Mononuclear cell (primary cell): ENCODE data around the gene ARID5B. TPM values are rescaled to one million over a fixed set of nuclear protein-coding genes. Genes with fewer than 3 reads are reported as not detected.
"Not testable (repeated sequence)": the region's sequence is repeated elsewhere in the genome, so short reads cannot be mapped to it uniquely, and the experiment has no call there.

ENCODE experiments used
- H3K27me3 ChIP-seq: 2 replicates; pipeline ENCODE4 v1.6.0; 2011; ENCODE audit warnings: low read length, control low read depth; ENCODE audit not compliant: insufficient read depth
- H3K4me1 ChIP-seq: 2 replicates; pipeline ENCODE4 v1.5.1; 2011; ENCODE audit warnings: mild to moderate bottlenecking, low read length, control low read depth; ENCODE audit not compliant: insufficient read depth
- H3K4me3 ChIP-seq: 2 replicates; pipeline ENCODE4 v1.5.1; 2011; ENCODE audit warnings: mild to moderate bottlenecking, low read length, moderate library complexity
- H3K9me3 ChIP-seq: 2 replicates; pipeline ENCODE4 v1.5.1; 2011; ENCODE audit warnings: low read depth, mild to moderate bottlenecking, control low read depth, low read length
- total RNA-seq: library from RNA; depleted of rRNA; stranded (reverse); fragments of >200 nt; gene quantifications from one replicate; pipeline ENCODE4 v1.2.3, GENCODE V29; 2012

The ARID5B gene
- total RNA-seq, 1 donor, result 52.9 TPM

DNA sequence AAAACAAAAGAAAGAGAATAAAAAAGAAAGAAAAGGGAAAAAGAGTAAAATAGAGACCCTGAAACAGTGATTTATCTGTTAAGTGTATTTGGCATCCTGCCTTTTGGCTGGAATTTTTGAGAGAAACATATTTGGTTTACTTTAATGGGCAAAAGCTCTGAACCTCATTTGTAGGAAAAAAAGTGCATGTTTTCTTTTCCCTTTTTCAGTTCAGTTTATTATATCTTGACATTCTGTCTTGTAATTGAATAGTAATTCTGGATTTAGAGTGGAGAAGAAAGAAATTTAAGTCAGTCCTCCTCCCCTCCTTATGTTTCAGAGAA, 69.5 kb downstream of the ARID5B start:
- no peak overlapping the region for H3K4me3 ChIP-seq
- H3K9me3 ChIP-seq, result no peaks in the 10 kb centered on the region
- H3K4me1 ChIP-seq, result peaks cover 13% of the 10 kb centered on the region
- H3K27me3 ChIP-seq, result no peaks in the 10 kb centered on the region

DNA sequence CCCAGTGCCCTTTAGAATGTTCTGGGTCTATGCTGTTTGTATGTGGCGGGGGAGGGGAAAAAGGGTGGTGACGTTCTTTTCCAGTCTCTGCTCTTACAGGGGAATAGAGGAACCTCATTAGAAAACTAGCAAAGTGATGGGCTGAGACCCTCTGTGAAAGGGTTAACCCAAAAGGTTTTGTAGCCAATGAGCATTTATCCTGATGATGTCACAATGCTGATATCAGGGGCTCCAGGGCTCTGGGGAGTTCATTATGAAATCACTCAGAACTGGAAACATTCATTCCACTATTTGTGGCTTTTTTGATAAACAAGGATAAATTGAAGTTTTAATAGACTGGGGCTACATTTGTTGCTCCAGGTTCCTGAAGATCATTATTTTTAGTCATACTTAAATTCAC, 71.7 kb downstream of the ARID5B start:
- Histone ChIP-seq H3K9me3 (no peaks in the 10 kb centered on the region), H3K27me3 (no peaks in the 10 kb centered on the region), H3K4me3 (no peak overlapping the region), H3K4me1 (peaks cover 7% of the 10 kb centered on the region)

DNA sequence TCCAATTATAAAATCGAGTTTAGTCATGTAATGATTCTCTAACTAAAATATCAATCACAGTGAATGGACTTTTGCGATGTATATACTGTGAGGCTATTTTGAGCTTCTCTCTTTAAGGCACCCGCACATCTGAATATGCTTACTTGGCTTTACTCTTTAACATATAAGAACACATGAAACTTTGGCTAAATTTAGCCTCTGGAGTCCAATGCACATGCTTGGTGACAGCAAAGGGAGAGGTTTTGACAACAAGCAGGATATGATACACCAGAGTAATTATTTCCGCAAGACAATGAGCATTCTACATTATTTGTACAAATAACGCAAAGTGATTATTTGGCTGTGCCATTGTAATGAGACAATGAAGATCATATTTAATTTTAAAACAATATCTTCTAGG, 72.4 kb downstream of the ARID5B start:
- Histone ChIP-seq H3K9me3 (no peaks in the 10 kb centered on the region), H3K27me3 (no peaks in the 10 kb centered on the region)

DNA sequence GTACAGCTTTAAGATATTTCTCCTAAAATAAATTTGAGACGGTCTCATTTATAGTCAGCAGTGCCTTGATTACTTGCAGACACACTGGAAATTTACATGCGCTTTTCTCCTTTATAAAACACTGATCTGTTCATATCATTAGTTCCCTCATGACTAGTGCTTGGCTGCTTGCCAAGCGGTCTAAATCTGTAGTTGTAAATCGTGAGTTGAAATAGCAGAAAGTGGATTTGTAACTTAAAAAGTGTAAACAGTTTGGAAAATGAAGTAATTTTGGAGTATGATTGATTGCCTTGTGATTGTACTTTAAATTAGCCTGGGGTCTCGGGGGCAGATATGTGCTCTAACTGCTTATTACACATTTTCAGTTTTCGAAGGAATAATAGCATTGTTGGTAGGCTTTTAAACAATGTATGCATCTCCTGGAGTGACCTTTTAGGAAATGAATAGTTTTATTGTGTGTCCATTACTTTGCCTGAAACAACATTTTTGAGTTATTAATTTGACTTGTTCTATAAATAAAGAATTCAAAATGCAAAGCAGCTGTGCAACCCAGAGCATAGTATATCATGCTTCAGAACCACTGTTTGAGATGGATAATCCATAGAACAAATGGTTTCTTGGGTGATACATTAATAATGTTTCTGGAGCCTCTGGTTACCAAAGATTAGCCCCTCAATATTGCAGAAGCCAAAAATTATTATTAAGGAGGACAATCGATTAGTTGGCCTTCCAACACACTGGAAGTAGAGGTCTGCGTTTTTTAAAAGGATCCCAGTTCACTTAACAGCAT, 73.3 kb downstream of the ARID5B start:
- H3K9me3 ChIP-seq, result no peaks in the 10 kb centered on the region
- H3K27me3 ChIP-seq, result no peaks in the 10 kb centered on the region
- peaks cover 17% of the 10 kb centered on the region for H3K4me1 ChIP-seq
- H3K4me3 ChIP-seq, result no peak overlapping the region

More for the DNA sequence above, 72.4 kb downstream of the ARID5B start:
- Histone ChIP-seq H3K4me1 (peaks cover 10% of the 10 kb centered on the region), H3K4me3 (no peak overlapping the region)

DNA sequence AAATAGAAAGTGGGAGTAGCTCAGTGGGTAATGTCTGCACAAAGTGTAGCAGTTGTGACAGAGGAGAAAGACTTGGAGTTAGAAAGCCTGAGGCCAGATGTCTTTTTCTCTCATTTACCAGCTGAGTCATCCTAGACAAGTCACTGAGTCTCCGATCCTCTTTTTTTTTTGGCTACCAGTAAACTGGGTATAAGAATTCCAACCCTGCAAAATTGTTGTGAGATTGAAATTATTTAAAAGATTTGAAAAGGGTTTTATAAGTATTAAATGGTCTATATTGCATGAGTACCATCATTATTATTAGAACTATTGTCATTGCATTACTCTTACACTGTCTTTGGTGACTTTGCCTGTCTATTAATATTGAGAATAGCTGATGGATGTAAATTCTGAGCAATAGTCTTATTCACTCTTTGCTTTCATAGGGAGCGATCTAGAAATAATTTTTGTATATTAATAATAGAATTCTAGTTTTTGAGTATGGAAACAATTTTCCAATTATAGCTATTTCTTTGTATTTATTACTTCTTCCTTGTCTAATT, 74.0 kb downstream of the ARID5B start:
- H3K4me1 ChIP-seq, result peaks cover 17% of the 10 kb centered on the region
- no peaks in the 10 kb centered on the region for H3K9me3 ChIP-seq

DNA sequence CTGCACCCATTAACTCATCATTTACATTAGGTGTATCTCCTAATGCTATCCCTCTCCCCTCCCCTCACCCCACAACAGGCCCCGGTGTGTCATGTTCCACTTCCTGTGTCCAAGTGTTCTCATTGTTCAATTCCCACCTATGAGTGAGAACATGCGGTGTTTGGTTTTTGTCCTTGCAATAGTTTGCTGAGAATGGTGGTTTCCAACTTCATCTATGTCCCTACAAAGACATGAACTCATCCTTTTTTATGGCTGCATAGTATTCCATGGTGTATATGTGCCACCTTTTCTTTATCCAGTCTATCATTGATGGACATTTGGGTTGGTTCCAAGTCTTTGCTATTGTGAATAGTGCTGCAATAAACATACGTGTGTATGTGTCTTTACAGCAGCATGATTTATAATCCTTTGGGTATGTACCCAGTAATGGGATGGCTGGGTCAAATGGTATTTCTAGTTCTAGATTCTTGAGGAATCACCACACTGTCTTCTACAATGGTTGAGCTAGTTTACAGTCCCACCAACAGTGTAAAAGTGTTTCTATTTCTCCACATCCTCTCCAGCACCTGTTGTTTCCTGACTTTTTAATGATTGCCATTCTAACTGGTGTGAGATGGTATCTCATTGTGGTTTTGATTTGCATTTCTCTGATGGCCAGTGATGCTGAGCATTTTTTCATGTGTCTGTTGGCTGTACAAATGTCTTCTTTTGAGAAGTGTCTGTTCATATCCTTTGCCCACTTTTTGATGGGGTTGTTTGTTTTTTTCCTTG, 75.6 kb downstream of the ARID5B start:
- not testable (repeated sequence) for H3K27me3 ChIP-seq
- H3K4me1 ChIP-seq, result peaks cover 17% of the 10 kb centered on the region

More for the DNA sequence above, 74.0 kb downstream of the ARID5B start:
- Histone ChIP-seq H3K4me3 (no peak overlapping the region), H3K27me3 (no peaks in the 10 kb centered on the region)

DNA sequence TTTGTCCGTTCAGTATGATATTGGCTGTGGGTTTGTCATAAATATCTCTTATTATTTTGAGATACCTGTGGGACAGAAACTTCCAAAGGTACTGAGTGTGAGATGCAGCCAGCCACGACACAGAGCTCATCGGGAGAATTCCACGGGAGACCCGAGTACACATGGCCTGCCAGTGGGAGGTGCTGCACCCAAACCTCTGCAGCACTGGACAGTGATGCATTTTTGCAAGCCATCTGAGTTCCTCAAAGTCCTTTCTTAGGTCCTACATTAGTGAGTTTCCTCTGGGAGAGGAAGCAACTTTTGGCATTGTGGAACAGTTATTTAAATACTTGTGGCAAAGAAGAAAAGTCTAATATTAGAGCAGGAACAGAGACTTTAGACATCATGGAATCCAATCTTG, 77.5 kb downstream of the ARID5B start:
- H3K9me3 ChIP-seq, result no peaks in the 10 kb centered on the region
- no peak overlapping the region for H3K4me3 ChIP-seq
- peaks cover 17% of the 10 kb centered on the region for H3K4me1 ChIP-seq
- H3K27me3 ChIP-seq, result no peaks in the 10 kb centered on the region

More for the DNA sequence above, 75.6 kb downstream of the ARID5B start:
- H3K4me3 ChIP-seq, H3K9me3 ChIP-seq: not testable (repeated sequence)

DNA sequence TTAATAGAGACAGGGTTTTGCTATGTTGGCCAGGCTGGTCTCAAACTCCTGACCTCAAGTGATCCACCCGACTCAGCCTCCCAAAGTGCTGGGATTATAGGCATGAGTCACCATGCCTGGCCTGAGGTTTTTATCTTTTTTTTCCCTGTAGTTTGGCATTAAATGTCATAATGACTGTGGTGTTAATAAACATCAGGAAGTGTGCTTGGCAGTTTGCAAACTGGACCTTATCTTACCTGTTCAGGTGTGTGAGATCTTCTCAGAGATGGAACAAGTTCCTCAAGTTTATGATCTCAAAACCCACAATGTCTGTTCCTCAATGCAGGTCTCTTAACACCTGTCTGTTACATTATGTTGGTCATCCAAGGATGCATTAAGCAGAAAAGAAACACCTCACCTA, 80.0 kb downstream of the ARID5B start:
- Histone ChIP-seq H3K9me3 (no peaks in the 10 kb centered on the region), H3K4me3 (no peak overlapping the region), H3K27me3 (no peaks in the 10 kb centered on the region), H3K4me1 (peaks cover 17% of the 10 kb centered on the region)

DNA sequence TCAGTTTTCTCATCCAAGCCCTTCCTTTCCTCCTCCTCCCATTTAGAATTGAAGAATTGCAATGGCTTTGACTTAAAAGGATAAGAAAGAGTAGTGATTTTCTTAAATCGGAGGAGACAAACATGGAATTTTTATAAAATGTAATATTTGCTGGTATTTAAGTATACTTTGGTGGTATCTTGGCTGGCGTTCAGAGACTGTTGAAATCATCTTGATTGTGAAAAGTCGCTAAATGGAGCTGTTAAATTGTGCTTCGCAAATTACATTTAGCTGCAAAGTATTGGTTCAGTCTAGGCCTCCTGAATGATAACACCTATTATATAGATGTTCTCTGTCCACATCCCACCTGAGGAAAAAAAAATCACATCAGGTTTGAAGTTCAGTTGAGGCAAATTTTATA, 81.8 kb downstream of the ARID5B start:
- Histone ChIP-seq H3K9me3 (no peaks in the 10 kb centered on the region), H3K27me3 (no peaks in the 10 kb centered on the region), H3K4me1 (peaks cover 31% of the 10 kb centered on the region), H3K4me3 (no peak overlapping the region)

DNA sequence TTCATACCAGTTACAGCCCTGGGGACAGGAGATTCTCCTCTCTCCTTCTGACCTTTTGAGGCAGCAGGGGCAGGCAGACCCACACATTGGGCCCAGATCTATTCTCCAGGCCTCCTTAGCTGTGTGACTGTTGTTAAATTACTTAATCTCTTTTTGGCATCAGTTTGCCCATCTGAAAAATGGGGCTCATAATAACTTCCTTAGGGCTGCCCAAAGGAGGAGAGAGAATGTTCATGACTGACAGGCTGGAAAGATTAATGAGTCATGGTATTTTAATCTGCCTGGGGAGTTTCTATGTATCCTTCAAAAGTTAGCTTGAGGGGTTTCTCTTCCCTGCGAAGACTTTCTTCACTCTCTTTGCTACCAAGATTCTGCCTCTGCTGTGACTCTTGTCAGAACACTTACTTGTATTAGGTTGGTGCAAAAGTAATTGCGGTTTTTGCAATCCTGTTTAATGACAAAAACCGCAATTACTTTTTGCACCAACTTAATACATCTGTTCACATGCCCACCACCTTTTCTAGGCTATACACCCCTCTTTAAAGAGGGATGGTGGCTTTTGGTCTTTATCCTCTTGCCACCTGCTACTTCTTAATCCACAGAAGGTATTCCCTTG, 83.4 kb downstream of the ARID5B start:
- H3K4me1 ChIP-seq, result peaks cover 26% of the 10 kb centered on the region
- H3K9me3 ChIP-seq, result no peaks in the 10 kb centered on the region
- H3K27me3 ChIP-seq, result no peaks in the 10 kb centered on the region
- no peak overlapping the region for H3K4me3 ChIP-seq

DNA sequence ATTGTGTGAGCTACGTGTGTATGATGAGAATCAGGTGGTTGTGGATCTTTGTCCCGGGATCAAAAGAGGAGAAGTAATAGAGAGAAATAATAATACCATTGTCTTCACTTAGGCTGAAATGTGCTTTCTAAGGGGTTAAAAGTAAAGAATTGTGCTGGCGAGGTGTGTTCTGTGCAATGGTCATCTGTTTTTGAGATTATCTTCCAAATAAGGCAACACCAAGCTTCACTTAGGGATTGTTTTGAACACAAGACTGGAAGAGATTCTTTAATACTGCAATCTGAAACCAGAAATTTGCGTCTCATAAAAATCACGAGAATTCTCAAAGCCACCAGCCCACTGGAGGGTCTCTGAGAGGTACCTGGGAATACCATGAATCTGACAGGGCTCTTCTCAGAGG, 84.2 kb downstream of the ARID5B start:
- Histone ChIP-seq H3K27me3 (no peaks in the 10 kb centered on the region), H3K4me1 (peaks cover 32% of the 10 kb centered on the region), H3K9me3 (no peaks in the 10 kb centered on the region), H3K4me3 (no peak overlapping the region)

DNA sequence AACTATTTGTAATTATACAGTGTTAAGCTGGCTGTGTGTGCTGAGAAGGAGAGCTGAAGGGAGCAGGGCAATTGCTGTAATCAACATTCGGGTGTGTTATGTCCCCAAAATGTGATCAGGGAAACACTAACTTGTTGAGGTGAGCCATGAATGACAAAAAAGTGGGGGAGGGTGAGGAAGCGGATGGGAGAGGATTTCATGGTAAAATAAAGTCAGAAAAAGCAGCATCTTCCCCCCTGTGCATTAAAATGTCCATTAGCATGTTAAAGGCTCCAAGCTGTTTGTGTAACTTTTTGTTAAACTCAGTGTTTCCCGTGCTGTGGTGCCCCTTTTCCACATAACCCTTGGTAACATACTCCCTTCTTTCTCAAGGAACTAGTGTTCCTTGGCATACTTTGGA, 84.9 kb downstream of the ARID5B start:
- H3K4me1 ChIP-seq, result peaks cover 34% of the 10 kb centered on the region
- H3K27me3 ChIP-seq, result no peaks in the 10 kb centered on the region
- H3K4me3 ChIP-seq, result no peak overlapping the region
- H3K9me3 ChIP-seq, result no peaks in the 10 kb centered on the region

DNA sequence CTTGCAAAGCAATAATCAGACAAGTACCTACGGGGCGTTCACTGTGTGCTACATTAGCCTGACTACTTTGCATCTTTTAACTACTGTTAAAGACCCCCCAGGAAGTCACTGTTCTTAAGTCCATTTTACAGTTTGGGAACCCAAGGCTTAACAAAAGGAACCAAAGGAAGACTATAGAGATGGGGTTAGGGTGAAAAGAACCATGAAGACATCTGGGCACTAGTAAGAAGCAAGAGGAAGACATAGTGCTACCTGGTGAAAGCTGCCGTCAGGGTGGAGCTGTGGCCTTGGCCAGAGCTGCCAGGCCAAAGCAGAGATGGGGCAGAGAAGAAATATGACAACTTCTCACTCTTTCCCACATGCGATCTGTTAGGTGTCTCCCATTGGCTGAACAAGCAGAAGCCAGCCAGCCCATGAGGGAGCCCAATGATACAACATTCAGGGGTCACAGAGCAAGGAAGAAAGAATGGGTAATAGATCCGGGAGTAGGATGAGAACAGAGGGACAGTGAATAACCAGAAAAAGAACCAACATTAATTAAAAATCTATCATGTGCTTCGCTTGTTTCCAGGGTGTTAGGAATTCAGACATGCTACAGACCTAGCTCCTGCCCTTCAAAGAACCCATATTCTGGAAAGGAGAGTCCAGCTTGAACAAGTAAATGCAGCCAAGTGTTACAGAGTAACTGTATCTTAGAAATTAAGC, 85.4 kb downstream of the ARID5B start:
- Histone ChIP-seq H3K9me3 (no peaks in the 10 kb centered on the region), H3K4me1 (peaks cover 40% of the 10 kb centered on the region), H3K27me3 (no peaks in the 10 kb centered on the region), H3K4me3 (no peak overlapping the region)

DNA sequence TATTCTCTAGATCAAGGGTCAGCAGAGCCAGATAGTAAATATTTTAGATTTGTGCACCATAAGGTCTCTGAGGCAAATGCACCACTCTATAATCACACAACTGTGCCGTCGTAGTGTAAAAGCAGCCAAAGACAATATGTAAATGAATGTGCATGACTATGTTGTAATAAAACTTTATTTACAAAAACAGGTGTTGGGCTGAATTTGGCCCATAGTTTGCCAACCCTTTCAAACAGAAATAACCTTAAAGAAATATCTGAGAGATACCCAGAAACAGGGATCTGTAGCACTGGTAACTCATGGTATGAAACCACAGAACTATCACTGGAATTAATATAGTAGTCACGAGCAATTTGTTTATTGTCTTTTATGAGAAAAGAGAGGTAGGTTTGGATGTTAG, 86.0 kb downstream of the ARID5B start:
- H3K9me3 ChIP-seq, result no peaks in the 10 kb centered on the region
- H3K4me1 ChIP-seq, result peaks cover 46% of the 10 kb centered on the region
- no peak overlapping the region for H3K4me3 ChIP-seq
- no peaks in the 10 kb centered on the region for H3K27me3 ChIP-seq

DNA sequence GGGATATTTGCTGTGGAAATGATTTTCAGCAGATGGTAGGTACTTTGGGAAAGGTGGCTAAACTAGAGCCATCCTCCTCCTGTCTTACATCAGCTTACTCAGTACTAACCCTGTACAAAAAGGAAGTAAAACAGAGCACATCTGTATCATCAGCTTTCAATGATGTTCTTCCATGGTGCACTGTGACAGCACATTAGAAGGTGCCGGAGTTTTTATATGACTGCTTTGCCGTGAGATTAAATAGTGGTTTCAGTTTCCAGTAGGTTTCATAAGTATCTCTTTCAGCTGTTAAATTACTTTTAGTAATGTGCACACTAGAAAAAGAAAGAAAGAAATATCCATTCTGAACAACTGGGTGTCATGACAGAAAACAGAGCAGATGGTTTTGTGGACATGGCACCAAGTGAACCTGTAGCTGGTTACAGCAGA, 86.5 kb downstream of the ARID5B start:
- Histone ChIP-seq H3K4me1 (peaks cover 48% of the 10 kb centered on the region), H3K9me3 (no peaks in the 10 kb centered on the region), H3K4me3 (no peak overlapping the region), H3K27me3 (no peaks in the 10 kb centered on the region)
